Measurements from ENCODE around the gene POU2AF3. TPM values are rescaled to one million over a fixed set of nuclear protein-coding genes. Genes with fewer than 3 reads are reported as not detected.
A peak's percentile ranks its signal among the peaks of the same experiment; 100 is the strongest.

POU2AF3 gene
- total RNA-seq, 1 experiment from 2014 or later: 2.7 TPM

DNA sequence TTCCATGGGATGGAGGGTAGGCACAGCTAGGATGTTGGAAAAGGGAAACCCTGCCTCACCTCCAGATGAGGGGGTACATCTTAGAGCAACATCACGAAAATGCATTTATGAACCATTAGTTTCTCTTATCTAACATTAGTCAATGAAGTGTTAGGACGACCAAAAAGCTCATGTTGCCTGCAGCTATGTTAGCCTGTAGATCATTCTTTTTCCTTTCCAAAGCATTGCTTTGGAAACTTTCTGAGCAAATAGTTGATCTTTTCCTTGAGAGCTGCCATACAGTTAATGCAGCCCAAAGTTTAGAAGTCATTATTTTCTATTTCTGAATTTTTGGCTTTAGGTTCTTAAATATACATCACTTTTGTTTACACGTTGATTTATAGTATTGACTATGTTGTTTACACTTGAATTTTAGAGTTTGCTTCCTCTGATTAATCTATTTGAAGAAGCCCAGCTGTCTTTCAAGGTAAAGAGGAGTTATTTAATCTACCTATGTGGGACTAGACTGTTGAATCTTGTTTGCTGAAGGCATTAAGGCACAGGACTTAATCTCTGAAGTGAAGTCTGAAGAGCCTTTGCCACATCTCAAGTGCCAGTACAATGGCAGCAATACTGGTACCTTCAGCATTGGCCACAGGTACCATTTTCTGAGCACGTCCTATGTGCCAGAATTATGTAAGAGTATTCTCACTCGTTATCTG lies 11.0 kb downstream of the POU2AF3 start:
- Mint-ChIP-seq H3K27me3 (ENCODE audit: low read depth) (no peaks in the 10 kb centered on the region), H3K27ac (no peak overlapping the region), H3K4me1 (peaks cover 15% of the 10 kb centered on the region), H3K4me3 (no peak overlapping the region), H3K36me3 (no peaks in the 10 kb centered on the region), H3K9me3 (peaks cover 12% of the 10 kb centered on the region)
- no peak for DNase-seq (ENCODE audit: low spot score)
- TF ChIP-seq, protein P1, sequence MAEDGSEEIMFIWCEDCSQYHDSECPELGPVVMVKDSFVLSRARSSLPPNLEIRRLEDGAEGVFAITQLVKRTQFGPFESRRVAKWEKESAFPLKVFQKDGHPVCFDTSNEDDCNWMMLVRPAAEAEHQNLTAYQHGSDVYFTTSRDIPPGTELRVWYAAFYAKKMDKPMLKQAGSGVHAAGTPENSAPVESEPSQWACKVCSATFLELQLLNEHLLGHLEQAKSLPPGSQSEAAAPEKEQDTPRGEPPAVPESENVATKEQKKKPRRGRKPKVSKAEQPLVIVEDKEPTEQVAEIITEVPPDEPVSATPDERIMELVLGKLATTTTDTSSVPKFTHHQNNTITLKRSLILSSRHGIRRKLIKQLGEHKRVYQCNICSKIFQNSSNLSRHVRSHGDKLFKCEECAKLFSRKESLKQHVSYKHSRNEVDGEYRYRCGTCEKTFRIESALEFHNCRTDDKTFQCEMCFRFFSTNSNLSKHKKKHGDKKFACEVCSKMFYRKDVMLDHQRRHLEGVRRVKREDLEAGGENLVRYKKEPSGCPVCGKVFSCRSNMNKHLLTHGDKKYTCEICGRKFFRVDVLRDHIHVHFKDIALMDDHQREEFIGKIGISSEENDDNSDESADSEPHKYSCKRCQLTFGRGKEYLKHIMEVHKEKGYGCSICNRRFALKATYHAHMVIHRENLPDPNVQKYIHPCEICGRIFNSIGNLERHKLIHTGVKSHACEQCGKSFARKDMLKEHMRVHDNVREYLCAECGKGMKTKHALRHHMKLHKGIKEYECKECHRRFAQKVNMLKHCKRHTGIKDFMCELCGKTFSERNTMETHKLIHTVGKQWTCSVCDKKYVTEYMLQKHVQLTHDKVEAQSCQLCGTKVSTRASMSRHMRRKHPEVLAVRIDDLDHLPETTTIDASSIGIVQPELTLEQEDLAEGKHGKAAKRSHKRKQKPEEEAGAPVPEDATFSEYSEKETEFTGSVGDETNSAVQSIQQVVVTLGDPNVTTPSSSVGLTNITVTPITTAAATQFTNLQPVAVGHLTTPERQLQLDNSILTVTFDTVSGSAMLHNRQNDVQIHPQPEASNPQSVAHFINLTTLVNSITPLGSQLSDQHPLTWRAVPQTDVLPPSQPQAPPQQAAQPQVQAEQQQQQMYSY (CRISPR knock-in tag; IDR thresholded peaks at IDR 0.05): no peak
- peak; percentile 89 for TF ChIP-seq RORB (CRISPR knock-in tag; IDR thresholded peaks at IDR 0.05)
- ATAC-seq: no peak
- CTCF ChIA-PET: no interaction called here
- POLR2A ChIA-PET: no interaction called here

DNA sequence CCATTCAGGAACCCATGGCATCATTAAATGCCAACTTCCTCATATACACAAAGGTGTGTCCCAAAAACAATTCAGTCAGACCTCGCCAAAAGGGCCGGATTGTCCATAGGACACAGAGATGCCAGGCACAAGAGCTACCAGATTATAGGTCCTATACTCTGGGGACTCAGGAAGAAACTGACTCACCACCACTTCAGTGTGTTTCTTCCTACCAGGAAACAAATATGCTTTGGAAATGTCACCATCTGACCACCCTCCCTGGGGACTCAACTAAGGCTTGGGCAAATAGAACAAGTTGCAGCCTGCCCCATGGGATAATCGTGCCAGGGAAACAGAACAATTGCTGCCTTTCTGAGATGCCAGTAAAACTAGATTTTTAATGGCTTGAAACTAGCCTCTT lies 11.7 kb downstream of the POU2AF3 start:
- Mint-ChIP-seq H3K27me3 (ENCODE audit: low read depth) (no peaks in the 10 kb centered on the region), H3K4me1 (peaks cover 10% of the 10 kb centered on the region), H3K4me3 (no peak overlapping the region), H3K9me3 (peaks cover 15% of the 10 kb centered on the region), H3K36me3 (no peaks in the 10 kb centered on the region), H3K27ac (no peak overlapping the region)
- no peak for ATAC-seq
- TF ChIP-seq KAT7 (CRISPR knock-in tag; IDR thresholded peaks at IDR 0.05; ENCODE audit: borderline replicate concordance): no peak
- TF ChIP-seq NFE2L1 (CRISPR knock-in tag; IDR thresholded peaks at IDR 0.05): no peak
- DNase-seq (ENCODE audit: low spot score): no peak
- CTCF ChIA-PET: no interaction called here
- POLR2A ChIA-PET: no interaction called here

DNA sequence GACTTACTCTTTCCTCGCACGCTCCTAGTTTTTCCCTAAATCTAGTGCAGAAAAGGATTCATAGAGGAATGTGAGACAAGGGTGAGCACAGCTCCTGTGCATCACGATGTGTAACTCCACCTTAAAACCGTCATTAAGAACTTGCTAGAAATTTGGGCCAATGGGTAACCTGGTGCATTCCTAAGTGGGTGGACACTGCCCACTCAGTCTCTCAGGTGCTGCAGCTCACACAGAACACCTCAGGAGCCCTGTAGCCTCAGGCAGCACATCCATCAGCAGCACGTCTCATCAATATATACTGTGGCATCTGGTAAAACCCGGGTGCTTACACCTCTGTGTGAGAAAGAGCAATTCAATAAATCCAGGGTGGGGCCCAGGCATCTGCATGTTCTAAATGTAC lies 12.4 kb downstream of the POU2AF3 start:
- no peak for DNase-seq (ENCODE audit: low spot score)
- ChIA-PET POLR2A (no interaction called here), CTCF (no interaction called here)
- no peak for ATAC-seq
- Mint-ChIP-seq H3K9me3 (peaks cover 15% of the 10 kb centered on the region), H3K27ac (no peak overlapping the region), H3K4me1 (0 out of 2 replicates have a peak, but pooled peaks cover 3% of the 10 kb centered on the region), H3K36me3 (no peaks in the 10 kb centered on the region), H3K27me3 (ENCODE audit: low read depth) (no peaks in the 10 kb centered on the region), H3K4me3 (no peak overlapping the region)
- TF ChIP-seq ZNF317 (CRISPR knock-in tag; IDR thresholded peaks at IDR 0.05; ENCODE audit: borderline replicate concordance, low read depth) (no peak), GRHL2 (CRISPR knock-in tag; IDR thresholded peaks at IDR 0.05; ENCODE audit: insufficient replicate concordance, severe bottlenecking) (no peak)
- TF ChIP-seq, protein P2, sequence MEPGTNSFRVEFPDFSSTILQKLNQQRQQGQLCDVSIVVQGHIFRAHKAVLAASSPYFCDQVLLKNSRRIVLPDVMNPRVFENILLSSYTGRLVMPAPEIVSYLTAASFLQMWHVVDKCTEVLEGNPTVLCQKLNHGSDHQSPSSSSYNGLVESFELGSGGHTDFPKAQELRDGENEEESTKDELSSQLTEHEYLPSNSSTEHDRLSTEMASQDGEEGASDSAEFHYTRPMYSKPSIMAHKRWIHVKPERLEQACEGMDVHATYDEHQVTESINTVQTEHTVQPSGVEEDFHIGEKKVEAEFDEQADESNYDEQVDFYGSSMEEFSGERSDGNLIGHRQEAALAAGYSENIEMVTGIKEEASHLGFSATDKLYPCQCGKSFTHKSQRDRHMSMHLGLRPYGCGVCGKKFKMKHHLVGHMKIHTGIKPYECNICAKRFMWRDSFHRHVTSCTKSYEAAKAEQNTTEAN (CRISPR knock-in tag; IDR thresholded peaks at IDR 0.05): no peak

DNA sequence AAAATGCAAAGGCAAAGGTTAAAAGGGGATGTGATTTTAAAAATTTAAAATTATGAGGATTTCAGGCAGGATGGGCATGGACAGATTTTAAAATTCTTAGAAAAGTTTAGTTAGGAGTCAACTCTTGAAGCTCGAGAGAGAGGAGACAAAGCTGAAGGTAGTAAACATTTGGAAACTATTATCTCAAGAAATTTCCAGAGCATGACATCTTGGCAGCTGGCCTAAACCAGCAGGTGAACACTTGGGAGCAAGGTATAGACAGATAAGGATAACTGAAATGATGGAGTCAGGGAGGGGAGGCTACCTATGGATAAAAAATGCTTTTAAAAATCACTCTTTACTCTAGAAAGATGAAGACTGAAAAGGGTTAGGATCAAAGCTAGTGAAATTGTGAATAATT lies 13.7 kb downstream of the POU2AF3 start:
- POLR2A ChIA-PET: no interaction called here
- ATAC-seq (no peak), DNase-seq (ENCODE audit: low spot score) (no peak)
- Mint-ChIP-seq H3K36me3 (no peaks in the 10 kb centered on the region), H3K27ac (no peak overlapping the region), H3K4me3 (no peak overlapping the region), H3K27me3 (ENCODE audit: low read depth) (no peaks in the 10 kb centered on the region; the same call in 1 of the 2 replicates), H3K4me1 (0 out of 2 replicates have a peak, but pooled peaks cover 2% of the 10 kb centered on the region), H3K9me3 (peaks cover 15% of the 10 kb centered on the region)
- CTCF ChIA-PET: no interaction called here
- TF ChIP-seq, protein P3, sequence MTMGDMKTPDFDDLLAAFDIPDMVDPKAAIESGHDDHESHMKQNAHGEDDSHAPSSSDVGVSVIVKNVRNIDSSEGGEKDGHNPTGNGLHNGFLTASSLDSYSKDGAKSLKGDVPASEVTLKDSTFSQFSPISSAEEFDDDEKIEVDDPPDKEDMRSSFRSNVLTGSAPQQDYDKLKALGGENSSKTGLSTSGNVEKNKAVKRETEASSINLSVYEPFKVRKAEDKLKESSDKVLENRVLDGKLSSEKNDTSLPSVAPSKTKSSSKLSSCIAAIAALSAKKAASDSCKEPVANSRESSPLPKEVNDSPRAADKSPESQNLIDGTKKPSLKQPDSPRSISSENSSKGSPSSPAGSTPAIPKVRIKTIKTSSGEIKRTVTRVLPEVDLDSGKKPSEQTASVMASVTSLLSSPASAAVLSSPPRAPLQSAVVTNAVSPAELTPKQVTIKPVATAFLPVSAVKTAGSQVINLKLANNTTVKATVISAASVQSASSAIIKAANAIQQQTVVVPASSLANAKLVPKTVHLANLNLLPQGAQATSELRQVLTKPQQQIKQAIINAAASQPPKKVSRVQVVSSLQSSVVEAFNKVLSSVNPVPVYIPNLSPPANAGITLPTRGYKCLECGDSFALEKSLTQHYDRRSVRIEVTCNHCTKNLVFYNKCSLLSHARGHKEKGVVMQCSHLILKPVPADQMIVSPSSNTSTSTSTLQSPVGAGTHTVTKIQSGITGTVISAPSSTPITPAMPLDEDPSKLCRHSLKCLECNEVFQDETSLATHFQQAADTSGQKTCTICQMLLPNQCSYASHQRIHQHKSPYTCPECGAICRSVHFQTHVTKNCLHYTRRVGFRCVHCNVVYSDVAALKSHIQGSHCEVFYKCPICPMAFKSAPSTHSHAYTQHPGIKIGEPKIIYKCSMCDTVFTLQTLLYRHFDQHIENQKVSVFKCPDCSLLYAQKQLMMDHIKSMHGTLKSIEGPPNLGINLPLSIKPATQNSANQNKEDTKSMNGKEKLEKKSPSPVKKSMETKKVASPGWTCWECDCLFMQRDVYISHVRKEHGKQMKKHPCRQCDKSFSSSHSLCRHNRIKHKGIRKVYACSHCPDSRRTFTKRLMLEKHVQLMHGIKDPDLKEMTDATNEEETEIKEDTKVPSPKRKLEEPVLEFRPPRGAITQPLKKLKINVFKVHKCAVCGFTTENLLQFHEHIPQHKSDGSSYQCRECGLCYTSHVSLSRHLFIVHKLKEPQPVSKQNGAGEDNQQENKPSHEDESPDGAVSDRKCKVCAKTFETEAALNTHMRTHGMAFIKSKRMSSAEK (CRISPR knock-in tag; IDR thresholded peaks at IDR 0.05; ENCODE audit: borderline replicate concordance): no peak
- TF ChIP-seq ZNF416 (CRISPR knock-in tag; IDR thresholded peaks at IDR 0.05): no peak

Data from WTC11 (cell line).